ENCODE results near the gene SSRP1. TPM values are rescaled to one million over a fixed set of nuclear protein-coding genes. Genes with fewer than 3 reads are reported as not detected.
A peak's percentile ranks its signal among the peaks of the same experiment; 100 is the strongest.

SSRP1 gene
- total RNA-seq, 1 donor from 2014 or later: 99.4 TPM

DNA sequence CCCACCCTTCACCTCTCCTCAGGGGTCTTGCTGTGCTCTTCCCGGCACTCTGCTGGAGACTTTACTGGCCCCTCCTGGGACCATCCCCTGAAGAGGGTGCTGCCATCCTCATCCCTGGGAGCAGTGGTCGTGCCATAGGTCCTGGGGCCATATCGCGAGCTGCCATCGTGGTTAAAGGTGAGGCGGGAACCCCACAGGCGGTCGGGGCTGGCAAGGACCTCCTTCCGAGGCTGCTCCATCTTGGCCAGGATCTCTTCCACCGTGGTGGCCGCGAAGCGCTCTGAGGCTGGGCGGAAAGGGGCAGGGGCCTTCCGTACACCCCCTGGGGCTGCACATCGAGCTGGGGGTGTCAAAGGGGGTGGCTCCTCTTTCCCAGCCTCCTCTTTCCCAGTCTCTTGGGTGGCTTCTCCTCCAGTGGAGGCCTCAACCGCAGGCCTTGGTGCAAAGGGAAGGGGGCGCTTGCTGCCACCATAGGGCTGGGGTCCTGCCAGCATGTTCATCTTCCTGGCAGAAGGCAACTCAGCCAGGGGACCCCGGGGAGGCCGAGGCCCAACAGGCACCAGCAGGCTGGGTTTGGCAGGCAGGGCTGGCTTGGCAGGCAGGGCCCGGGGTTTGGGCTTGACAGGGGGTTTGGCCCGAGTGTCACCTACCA, 15.5 kb downstream of the SSRP1 start:
- Mint-ChIP-seq H3K27ac (ENCODE audit: unreplicated experiment) (no peak overlapping the region), H3K9me3 (ENCODE audit: unreplicated experiment) (no peaks in the 10 kb centered on the region), H3K4me3 (ENCODE audit: unreplicated experiment) (no peak overlapping the region), H3K4me1 (ENCODE audit: unreplicated experiment) (peaks cover 40% of the 10 kb centered on the region), H3K27me3 (ENCODE audit: unreplicated experiment) (no peaks in the 10 kb centered on the region), H3K36me3 (ENCODE audit: unreplicated experiment) (peaks cover 19% of the 10 kb centered on the region)
- TF ChIP-seq, protein P1, sequence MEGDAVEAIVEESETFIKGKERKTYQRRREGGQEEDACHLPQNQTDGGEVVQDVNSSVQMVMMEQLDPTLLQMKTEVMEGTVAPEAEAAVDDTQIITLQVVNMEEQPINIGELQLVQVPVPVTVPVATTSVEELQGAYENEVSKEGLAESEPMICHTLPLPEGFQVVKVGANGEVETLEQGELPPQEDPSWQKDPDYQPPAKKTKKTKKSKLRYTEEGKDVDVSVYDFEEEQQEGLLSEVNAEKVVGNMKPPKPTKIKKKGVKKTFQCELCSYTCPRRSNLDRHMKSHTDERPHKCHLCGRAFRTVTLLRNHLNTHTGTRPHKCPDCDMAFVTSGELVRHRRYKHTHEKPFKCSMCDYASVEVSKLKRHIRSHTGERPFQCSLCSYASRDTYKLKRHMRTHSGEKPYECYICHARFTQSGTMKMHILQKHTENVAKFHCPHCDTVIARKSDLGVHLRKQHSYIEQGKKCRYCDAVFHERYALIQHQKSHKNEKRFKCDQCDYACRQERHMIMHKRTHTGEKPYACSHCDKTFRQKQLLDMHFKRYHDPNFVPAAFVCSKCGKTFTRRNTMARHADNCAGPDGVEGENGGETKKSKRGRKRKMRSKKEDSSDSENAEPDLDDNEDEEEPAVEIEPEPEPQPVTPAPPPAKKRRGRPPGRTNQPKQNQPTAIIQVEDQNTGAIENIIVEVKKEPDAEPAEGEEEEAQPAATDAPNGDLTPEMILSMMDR (IDR thresholded peaks at IDR 0.05): no peak
- no peak for DNase-seq (ENCODE audit: extremely low spot score, unreplicated experiment)

DNA sequence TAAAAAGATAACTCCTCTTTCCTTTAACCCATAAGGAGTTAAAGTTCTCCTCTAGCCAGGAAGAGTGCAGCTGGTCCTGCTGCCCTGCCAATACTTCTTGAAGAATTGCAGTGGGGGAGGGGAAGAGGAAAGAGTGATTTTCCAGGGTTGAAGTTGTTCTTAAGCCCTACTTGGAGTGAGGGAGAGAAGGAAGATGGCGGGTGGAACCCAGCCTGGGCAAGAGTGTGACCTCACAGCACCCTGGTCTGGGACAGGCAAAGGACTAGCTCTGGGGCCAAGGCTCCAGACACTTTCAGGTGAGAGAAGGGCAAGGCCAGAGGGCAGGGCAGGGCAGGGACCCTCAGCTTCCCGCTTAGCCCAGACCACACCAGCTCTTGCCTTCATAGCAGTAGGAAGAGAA, 17.5 kb downstream of the SSRP1 start:
- no peak overlapping the region for H3K4me3 Mint-ChIP-seq (ENCODE audit: unreplicated experiment)
- no peak for DNase-seq (ENCODE audit: extremely low spot score, unreplicated experiment)
- H3K9me3 Mint-ChIP-seq (ENCODE audit: unreplicated experiment): no peaks in the 10 kb centered on the region
- H3K27me3 Mint-ChIP-seq (ENCODE audit: unreplicated experiment): no peaks in the 10 kb centered on the region
- peak overlapping the region; percentile 21 for H3K27ac Mint-ChIP-seq (ENCODE audit: unreplicated experiment)
- TF ChIP-seq, protein P1 (IDR thresholded peaks at IDR 0.05): no peak
- H3K36me3 Mint-ChIP-seq (ENCODE audit: unreplicated experiment): peaks cover 24% of the 10 kb centered on the region
- peaks cover 33% of the 10 kb centered on the region for H3K4me1 Mint-ChIP-seq (ENCODE audit: unreplicated experiment)

DNA sequence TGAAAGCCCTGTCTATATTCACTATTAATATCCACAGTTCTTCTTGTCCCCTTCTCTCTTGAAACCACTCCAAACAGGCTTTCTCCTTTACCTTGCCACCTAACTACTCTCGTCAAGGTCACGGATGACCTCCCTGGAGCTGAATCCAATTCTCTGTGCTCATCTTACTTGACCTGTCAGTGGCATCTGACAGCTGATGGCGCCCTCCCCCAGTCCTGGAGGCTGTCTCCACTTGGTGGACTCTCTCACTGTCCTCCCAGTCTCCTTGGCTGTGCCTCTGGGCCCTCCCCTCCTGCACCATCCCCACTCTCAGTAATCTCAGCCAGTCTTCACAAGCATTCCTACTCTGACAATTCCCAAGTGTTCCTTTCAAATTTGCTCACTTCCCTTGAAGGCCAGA, 19.7 kb downstream of the SSRP1 start:
- no peak overlapping the region for H3K27ac Mint-ChIP-seq (ENCODE audit: unreplicated experiment)
- H3K36me3 Mint-ChIP-seq (ENCODE audit: unreplicated experiment): peaks cover 24% of the 10 kb centered on the region
- TF ChIP-seq, protein P1 (IDR thresholded peaks at IDR 0.05): no peak
- H3K4me3 Mint-ChIP-seq (ENCODE audit: unreplicated experiment): no peak overlapping the region
- H3K27me3 Mint-ChIP-seq (ENCODE audit: unreplicated experiment): no peaks in the 10 kb centered on the region
- H3K9me3 Mint-ChIP-seq (ENCODE audit: unreplicated experiment): no peaks in the 10 kb centered on the region
- no peak for DNase-seq (ENCODE audit: extremely low spot score, unreplicated experiment)
- peaks cover 30% of the 10 kb centered on the region for H3K4me1 Mint-ChIP-seq (ENCODE audit: unreplicated experiment)

DNA sequence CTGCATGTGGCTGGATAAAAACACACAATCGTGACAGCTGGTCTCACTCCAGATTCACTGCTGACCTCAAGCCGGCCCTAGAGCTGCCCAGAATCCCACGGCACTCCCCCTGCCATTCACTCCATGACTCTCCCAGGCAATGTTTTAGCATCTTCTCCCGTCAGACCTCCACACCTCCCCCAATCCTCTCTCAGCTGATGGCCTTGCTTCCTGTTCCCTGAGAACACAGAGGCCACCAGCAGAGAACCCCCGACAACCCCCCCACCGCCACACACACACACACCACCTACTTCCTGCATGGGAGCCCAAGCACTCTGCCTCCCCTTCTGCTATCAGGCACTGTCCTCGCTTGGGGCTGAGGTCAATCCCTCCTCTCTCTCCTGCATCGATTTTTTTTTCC, 20.2 kb downstream of the SSRP1 start:
- Mint-ChIP-seq H3K27ac (ENCODE audit: unreplicated experiment) (no peak overlapping the region), H3K4me1 (ENCODE audit: unreplicated experiment) (peaks cover 31% of the 10 kb centered on the region), H3K9me3 (ENCODE audit: unreplicated experiment) (no peaks in the 10 kb centered on the region), H3K4me3 (ENCODE audit: unreplicated experiment) (no peak overlapping the region), H3K27me3 (ENCODE audit: unreplicated experiment) (no peaks in the 10 kb centered on the region), H3K36me3 (ENCODE audit: unreplicated experiment) (peaks cover 21% of the 10 kb centered on the region)
- TF ChIP-seq, protein P1 (IDR thresholded peaks at IDR 0.05): no peak
- no peak for DNase-seq (ENCODE audit: extremely low spot score, unreplicated experiment)

DNA sequence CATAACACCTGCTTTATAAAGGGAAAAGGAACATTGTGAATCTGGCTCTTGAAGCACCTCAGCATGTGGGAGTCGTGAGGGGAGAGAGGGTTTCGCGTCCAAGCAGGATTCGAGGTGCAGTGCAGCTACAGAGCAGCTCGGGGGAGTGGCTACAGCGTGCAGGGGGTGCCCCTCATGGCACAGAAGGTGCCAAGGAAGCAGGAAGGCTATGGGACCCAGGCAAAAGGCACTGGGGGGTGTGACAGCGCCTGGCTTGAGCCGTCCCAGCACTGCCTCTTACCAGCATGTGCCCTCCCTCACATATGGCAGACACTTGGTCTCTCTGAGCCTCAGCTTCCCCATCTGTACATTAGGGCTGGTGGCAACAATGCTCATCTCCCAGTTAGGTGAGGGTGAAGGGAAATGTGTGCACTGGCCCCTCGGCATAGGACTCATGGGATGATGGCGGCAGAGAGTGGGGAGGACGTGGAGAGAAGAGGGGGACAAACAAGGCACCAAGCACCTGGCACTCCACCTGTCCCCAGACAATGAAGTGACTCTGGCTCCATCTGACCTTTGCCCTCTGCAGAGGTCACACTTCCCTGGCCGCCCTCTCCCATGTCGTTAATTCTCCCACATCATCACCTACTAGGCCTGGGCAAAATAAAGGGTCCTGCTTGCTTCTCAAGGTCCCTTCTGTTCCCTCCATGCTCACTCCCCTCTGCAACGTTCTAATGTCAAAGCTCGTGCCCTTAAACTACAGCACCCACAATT, 21.3 kb downstream of the SSRP1 start:
- Mint-ChIP-seq H3K4me3 (ENCODE audit: unreplicated experiment) (no peak overlapping the region), H3K27ac (ENCODE audit: unreplicated experiment) (no peak overlapping the region), H3K9me3 (ENCODE audit: unreplicated experiment) (no peaks in the 10 kb centered on the region), H3K27me3 (ENCODE audit: unreplicated experiment) (no peaks in the 10 kb centered on the region), H3K36me3 (ENCODE audit: unreplicated experiment) (peaks cover 30% of the 10 kb centered on the region), H3K4me1 (ENCODE audit: unreplicated experiment) (peaks cover 38% of the 10 kb centered on the region)
- no peak for DNase-seq (ENCODE audit: extremely low spot score, unreplicated experiment)
- TF ChIP-seq, protein P1 (IDR thresholded peaks at IDR 0.05): no peak

Measured in osteocyte (in vitro differentiated cells).